ENCODE measurements around the gene HYCC1. TPM values are rescaled to one million over a fixed set of nuclear protein-coding genes. Genes with fewer than 3 reads are reported as not detected.

Gene HYCC1
- total RNA-seq, 1 experiment from 2014 or later: 23.5 TPM

DNA sequence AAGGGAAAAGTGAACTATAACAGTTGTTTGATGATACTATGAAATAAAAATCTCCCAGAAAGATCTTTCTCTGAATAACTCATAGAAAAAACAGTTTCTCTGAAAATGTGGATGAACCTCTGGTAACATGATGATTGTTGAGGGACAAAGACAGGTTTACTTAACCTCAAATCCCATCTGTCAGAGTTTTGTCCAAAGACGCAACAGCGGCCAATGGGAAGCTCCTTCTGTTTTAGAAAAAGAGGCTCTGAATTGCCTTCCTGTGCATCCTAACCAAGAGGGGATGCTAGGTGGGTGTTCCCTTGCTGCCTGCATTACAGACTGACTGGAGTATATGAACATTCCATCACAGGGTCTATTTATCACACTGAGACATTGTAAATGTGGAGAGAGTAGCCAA lies 8.9 kb upstream of the HYCC1 start:
- H3K4me3 ChIP-seq (replicated peaks in 1 of 2; ENCODE audit: low read depth in 1 of 2, low read length in 2 of 2): no peak overlapping the region
- H3K9me3 ChIP-seq (ENCODE audit: control insufficient read depth in 1 of 2, insufficient read depth in 1 of 2, low read depth in 1 of 2, low read length in 2 of 2): no peaks in the 10 kb centered on the region
- H3K36me3 ChIP-seq (ENCODE audit: control insufficient read depth in 1 of 2, insufficient read depth in 2 of 2, low read length in 2 of 2): no peaks in the 10 kb centered on the region
- RAD21 ChIA-PET (ENCODE audit: low non-redundant PET in 1 of 2, low total read pairs in 2 of 2, uncharacterized antibody in 2 of 2, unreplicated experiment in 2 of 2): no interaction called here
- DNase-seq (ENCODE audit: low read depth, low spot score) (no peak), ATAC-seq (no peak)
- no peaks in the 10 kb centered on the region for H4K20me1 ChIP-seq (ENCODE audit: insufficient read depth)
- no peak for TF ChIP-seq EZH2phosphoT487 (IDR thresholded peaks at IDR 0.05; ENCODE audit: borderline replicate concordance)
- no peak for TF ChIP-seq YY1 (IDR thresholded peaks at IDR 0.05; ENCODE audit: extremely low read depth, insufficient replicate concordance, low read depth, low read length)
- TF ChIP-seq, protein P1, sequence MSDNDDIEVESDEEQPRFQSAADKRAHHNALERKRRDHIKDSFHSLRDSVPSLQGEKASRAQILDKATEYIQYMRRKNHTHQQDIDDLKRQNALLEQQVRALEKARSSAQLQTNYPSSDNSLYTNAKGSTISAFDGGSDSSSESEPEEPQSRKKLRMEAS (IDR thresholded peaks at IDR 0.05): no peak
- no peaks in the 10 kb centered on the region for H3K27me3 ChIP-seq (ENCODE audit: insufficient read depth, low read length)
- POLR2A ChIA-PET: no interaction called here
- intact Hi-C loops (cut with micrococcal nuclease): no loop called here
- H3K4me1 ChIP-seq (ENCODE audit: control insufficient read depth in 1 of 2, insufficient read depth in 2 of 2, low read length in 2 of 2): peaks cover 2 to 16% of the 10 kb centered on the region in 2 experiments; a peak in 3 of 4 replicates
- CTCF ChIA-PET: no interaction called here
- H3K4me2 ChIP-seq (ENCODE audit: low read length): no peak overlapping the region
- no peak overlapping the region for H3K27ac ChIP-seq (ENCODE audit: low read depth, low read length)
- H3K9ac ChIP-seq (ENCODE audit: low read length): no peak overlapping the region
- no peak overlapping the region for H2AFZ ChIP-seq (ENCODE audit: low read depth, low read length, poor library complexity, severe bottlenecking)
- no peaks in the 10 kb centered on the region for H3K9me2 ChIP-seq (ENCODE audit: insufficient read depth)
- no peaks in the 10 kb centered on the region for H3K79me2 ChIP-seq (ENCODE audit: insufficient read depth, low read length)
- no TSS peak for BruUV-seq (replicated peaks)

DNA sequence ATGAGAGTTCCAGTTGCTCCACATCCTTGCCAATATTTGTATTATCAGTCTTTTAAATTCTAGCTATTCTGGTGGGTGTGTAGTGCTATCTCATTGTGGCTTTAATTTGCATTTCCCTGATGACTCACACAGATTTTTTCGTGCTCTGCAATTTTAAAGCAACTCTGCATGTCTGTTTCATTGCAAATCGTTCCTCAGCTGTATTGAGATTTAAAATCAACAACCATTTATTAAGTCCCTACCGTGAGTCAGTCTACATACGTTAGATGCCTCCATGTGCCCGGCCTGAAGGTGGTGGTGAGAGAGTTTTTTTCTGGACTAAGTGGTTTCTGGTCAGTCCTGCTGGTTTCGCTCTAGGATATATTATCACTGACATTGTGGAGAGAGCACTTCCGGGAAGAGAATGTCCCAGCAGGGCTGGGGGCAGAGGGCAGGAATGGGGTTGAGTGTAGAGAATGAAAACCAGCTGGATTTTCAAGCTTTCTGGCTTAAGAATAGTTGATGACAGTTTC lies 8.4 kb upstream of the HYCC1 start:
- ChIA-PET POLR2A (no interaction called here), RAD21 (ENCODE audit: low non-redundant PET in 1 of 2, low total read pairs in 2 of 2, uncharacterized antibody in 2 of 2, unreplicated experiment in 2 of 2) (no interaction called here), CTCF (no interaction called here)
- intact Hi-C loops (cut with micrococcal nuclease): no loop called here
- DNase-seq (ENCODE audit: low read depth, low spot score) (no peak), ATAC-seq (no peak)
- no peak overlapping the region for H3K27ac ChIP-seq (ENCODE audit: low read depth, low read length)
- no peaks in the 10 kb centered on the region for H3K36me3 ChIP-seq (ENCODE audit: control insufficient read depth in 1 of 2, insufficient read depth in 2 of 2, low read length in 2 of 2)
- no peaks in the 10 kb centered on the region for H3K9me2 ChIP-seq (ENCODE audit: insufficient read depth)
- no peaks in the 10 kb centered on the region for H4K20me1 ChIP-seq (ENCODE audit: insufficient read depth)
- no TSS peak for BruUV-seq (replicated peaks)
- no peak overlapping the region for H2AFZ ChIP-seq (ENCODE audit: low read depth, low read length, poor library complexity, severe bottlenecking)
- TF ChIP-seq, protein P2, sequence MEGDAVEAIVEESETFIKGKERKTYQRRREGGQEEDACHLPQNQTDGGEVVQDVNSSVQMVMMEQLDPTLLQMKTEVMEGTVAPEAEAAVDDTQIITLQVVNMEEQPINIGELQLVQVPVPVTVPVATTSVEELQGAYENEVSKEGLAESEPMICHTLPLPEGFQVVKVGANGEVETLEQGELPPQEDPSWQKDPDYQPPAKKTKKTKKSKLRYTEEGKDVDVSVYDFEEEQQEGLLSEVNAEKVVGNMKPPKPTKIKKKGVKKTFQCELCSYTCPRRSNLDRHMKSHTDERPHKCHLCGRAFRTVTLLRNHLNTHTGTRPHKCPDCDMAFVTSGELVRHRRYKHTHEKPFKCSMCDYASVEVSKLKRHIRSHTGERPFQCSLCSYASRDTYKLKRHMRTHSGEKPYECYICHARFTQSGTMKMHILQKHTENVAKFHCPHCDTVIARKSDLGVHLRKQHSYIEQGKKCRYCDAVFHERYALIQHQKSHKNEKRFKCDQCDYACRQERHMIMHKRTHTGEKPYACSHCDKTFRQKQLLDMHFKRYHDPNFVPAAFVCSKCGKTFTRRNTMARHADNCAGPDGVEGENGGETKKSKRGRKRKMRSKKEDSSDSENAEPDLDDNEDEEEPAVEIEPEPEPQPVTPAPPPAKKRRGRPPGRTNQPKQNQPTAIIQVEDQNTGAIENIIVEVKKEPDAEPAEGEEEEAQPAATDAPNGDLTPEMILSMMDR (IDR thresholded peaks at IDR 0.05 in 2 of 3, conservative IDR thresholded peaks at IDR 0.05 in 1 of 3; ENCODE audit: borderline replicate concordance in 1 of 3, insufficient read depth in 1 of 3, low read depth in 2 of 3, low read length in 2 of 3): no peak
- TF ChIP-seq SP1 (IDR thresholded peaks at IDR 0.05; ENCODE audit: low read depth) (no peak), TCF7L2 (IDR thresholded peaks at IDR 0.05; ENCODE audit: borderline replicate concordance, extremely low read depth, insufficient read depth, insufficient read length) (no peak), CBX3 (IDR thresholded peaks at IDR 0.05; ENCODE audit: low read depth) (no peak), POLR2AphosphoS5 (IDR thresholded peaks at IDR 0.05; ENCODE audit: low read depth, low read length) (no peak), SIN3A (IDR thresholded peaks at IDR 0.05; ENCODE audit: low read depth) (no peak), POLR2A (IDR thresholded peaks at IDR 0.05; ENCODE audit: borderline replicate concordance, extremely low read depth, insufficient read depth, insufficient read length) (no peak), ELF1 (IDR thresholded peaks at IDR 0.05; ENCODE audit: borderline replicate concordance, low read depth) (no peak), ZFX (IDR thresholded peaks at IDR 0.05) (no peak), RAD21 (IDR thresholded peaks at IDR 0.05; ENCODE audit: low read depth) (no peak), ATF3 (IDR thresholded peaks at IDR 0.05) (no peak), FOSL1 (IDR thresholded peaks at IDR 0.05; ENCODE audit: low read depth) (no peak), EGR1 (IDR thresholded peaks at IDR 0.05; ENCODE audit: low read depth) (no peak), EZH2phosphoT487 (IDR thresholded peaks at IDR 0.05; ENCODE audit: borderline replicate concordance) (no peak), YY1 (IDR thresholded peaks at IDR 0.05; ENCODE audit: extremely low read depth, insufficient replicate concordance, low read depth, low read length) (no peak), EZH2 (IDR thresholded peaks at IDR 0.05) (no peak)
- TF ChIP-seq, protein P3, sequence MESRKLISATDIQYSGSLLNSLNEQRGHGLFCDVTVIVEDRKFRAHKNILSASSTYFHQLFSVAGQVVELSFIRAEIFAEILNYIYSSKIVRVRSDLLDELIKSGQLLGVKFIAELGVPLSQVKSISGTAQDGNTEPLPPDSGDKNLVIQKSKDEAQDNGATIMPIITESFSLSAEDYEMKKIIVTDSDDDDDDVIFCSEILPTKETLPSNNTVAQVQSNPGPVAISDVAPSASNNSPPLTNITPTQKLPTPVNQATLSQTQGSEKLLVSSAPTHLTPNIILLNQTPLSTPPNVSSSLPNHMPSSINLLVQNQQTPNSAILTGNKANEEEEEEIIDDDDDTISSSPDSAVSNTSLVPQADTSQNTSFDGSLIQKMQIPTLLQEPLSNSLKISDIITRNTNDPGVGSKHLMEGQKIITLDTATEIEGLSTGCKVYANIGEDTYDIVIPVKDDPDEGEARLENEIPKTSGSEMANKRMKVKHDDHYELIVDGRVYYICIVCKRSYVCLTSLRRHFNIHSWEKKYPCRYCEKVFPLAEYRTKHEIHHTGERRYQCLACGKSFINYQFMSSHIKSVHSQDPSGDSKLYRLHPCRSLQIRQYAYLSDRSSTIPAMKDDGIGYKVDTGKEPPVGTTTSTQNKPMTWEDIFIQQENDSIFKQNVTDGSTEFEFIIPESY (IDR thresholded peaks at IDR 0.05; ENCODE audit: extremely low read depth, insufficient replicate concordance, low read length): no peak
- no peaks in the 10 kb centered on the region for H3K27me3 ChIP-seq (ENCODE audit: insufficient read depth, low read length)
- H3K4me3 ChIP-seq (replicated peaks in 1 of 2; ENCODE audit: low read depth in 1 of 2, low read length in 2 of 2): no peak overlapping the region
- H3K4me2 ChIP-seq (ENCODE audit: low read length): no peak overlapping the region
- no peaks in the 10 kb centered on the region for H3K9me3 ChIP-seq (ENCODE audit: control insufficient read depth in 1 of 2, insufficient read depth in 1 of 2, low read depth in 1 of 2, low read length in 2 of 2)
- H3K9ac ChIP-seq (ENCODE audit: low read length): no peak overlapping the region
- peaks cover 2 to 16% of the 10 kb centered on the region in 2 experiments; a peak in 3 of 4 replicates for H3K4me1 ChIP-seq (ENCODE audit: control insufficient read depth in 1 of 2, insufficient read depth in 2 of 2, low read length in 2 of 2)
- no peaks in the 10 kb centered on the region for H3K79me2 ChIP-seq (ENCODE audit: insufficient read depth, low read length)
